Measurements from ENCODE around the gene KHDC1L.

Gene KHDC1L

GRCh38 chr6:73242001-73242400 lies 16.7 kb upstream of the KHDC1L start:
- TF ChIP-seq EZH2phosphoT487 (IDR thresholded peaks at IDR 0.05; ENCODE audit: borderline replicate concordance) (no peak), CTCF (conservative IDR thresholded peaks at IDR 0.05; ENCODE audit: low read length) (no peak)
- Histone ChIP-seq H3K9ac (ENCODE audit: low read depth, low read length, poor library complexity, severe bottlenecking) (no peak overlapping the region), H4K20me1 (ENCODE audit: insufficient read depth, low read length, poor library complexity, severe bottlenecking) (no peaks in the 10 kb centered on the region), H3K9me3 (ENCODE audit: insufficient read depth, low read depth, low read length) (no peaks in the 10 kb centered on the region), H3K36me3 (ENCODE audit: insufficient read depth, low read length) (no peaks in the 10 kb centered on the region), H3K4me3 (ENCODE audit: low read length, poor library complexity, severe bottlenecking) (no peak overlapping the region), H3K4me2 (ENCODE audit: low read depth, low read length, poor library complexity, severe bottlenecking) (no peak overlapping the region), H3K27me3 (ENCODE audit: insufficient read depth, low read length, poor library complexity, severe bottlenecking) (no peaks in the 10 kb centered on the region), H3K4me1 (ENCODE audit: insufficient read depth, low read length, poor library complexity, severe bottlenecking) (no peaks in the 10 kb centered on the region), H3K79me2 (ENCODE audit: insufficient read depth, low read length) (no peaks in the 10 kb centered on the region), H3K9me2 (replicated peaks; ENCODE audit: low read depth, low read length) (no peaks in the 10 kb centered on the region), H2AFZ (ENCODE audit: low read length) (no peak overlapping the region), H3F3A (ENCODE audit: low read depth) (no peaks in the 10 kb centered on the region)

- Histone ChIP-seq H3K4me1 (ENCODE audit: insufficient read depth, low read length, poor library complexity, severe bottlenecking) (no peaks in the 10 kb centered on the region), H3F3A (ENCODE audit: low read depth) (no peaks in the 10 kb centered on the region), H3K9me2 (replicated peaks; ENCODE audit: low read depth, low read length) (no peaks in the 10 kb centered on the region), H3K9me3 (ENCODE audit: insufficient read depth, low read depth, low read length) (no peaks in the 10 kb centered on the region), H3K4me3 (ENCODE audit: low read length, poor library complexity, severe bottlenecking) (no peak overlapping the region), H3K79me2 (ENCODE audit: insufficient read depth, low read length) (no peaks in the 10 kb centered on the region), H4K20me1 (ENCODE audit: insufficient read depth, low read length, poor library complexity, severe bottlenecking) (no peaks in the 10 kb centered on the region), H3K4me2 (ENCODE audit: low read depth, low read length, poor library complexity, severe bottlenecking) (no peak overlapping the region), H2AFZ (ENCODE audit: low read length) (no peak overlapping the region), H3K27me3 (ENCODE audit: insufficient read depth, low read length, poor library complexity, severe bottlenecking) (no peaks in the 10 kb centered on the region), H3K36me3 (ENCODE audit: insufficient read depth, low read length) (no peaks in the 10 kb centered on the region), H3K9ac (ENCODE audit: low read depth, low read length, poor library complexity, severe bottlenecking) (no peak overlapping the region)
- TF ChIP-seq EZH2phosphoT487 (IDR thresholded peaks at IDR 0.05; ENCODE audit: borderline replicate concordance) (no peak), CTCF (conservative IDR thresholded peaks at IDR 0.05; ENCODE audit: low read length) (no peak)
These were observed 15.4 kb upstream of the KHDC1L start for GRCh38 chr6:73240730-73241129.

- Histone ChIP-seq H3K4me3 (ENCODE audit: low read length, poor library complexity, severe bottlenecking) (no peak overlapping the region), H3K27me3 (ENCODE audit: insufficient read depth, low read length, poor library complexity, severe bottlenecking) (no peaks in the 10 kb centered on the region), H2AFZ (ENCODE audit: low read length) (no peak overlapping the region), H4K20me1 (ENCODE audit: insufficient read depth, low read length, poor library complexity, severe bottlenecking) (no peaks in the 10 kb centered on the region), H3K9ac (ENCODE audit: low read depth, low read length, poor library complexity, severe bottlenecking) (no peak overlapping the region), H3K9me2 (replicated peaks; ENCODE audit: low read depth, low read length) (no peaks in the 10 kb centered on the region), H3K4me2 (ENCODE audit: low read depth, low read length, poor library complexity, severe bottlenecking) (no peak overlapping the region), H3K4me1 (ENCODE audit: insufficient read depth, low read length, poor library complexity, severe bottlenecking) (no peaks in the 10 kb centered on the region), H3K9me3 (ENCODE audit: insufficient read depth, low read depth, low read length) (no peaks in the 10 kb centered on the region), H3F3A (ENCODE audit: low read depth) (no peaks in the 10 kb centered on the region), H3K36me3 (ENCODE audit: insufficient read depth, low read length) (no peaks in the 10 kb centered on the region), H3K79me2 (ENCODE audit: insufficient read depth, low read length) (no peaks in the 10 kb centered on the region)
- TF ChIP-seq CTCF (conservative IDR thresholded peaks at IDR 0.05; ENCODE audit: low read length), result no peak
- TF ChIP-seq EZH2phosphoT487 (IDR thresholded peaks at IDR 0.05; ENCODE audit: borderline replicate concordance), result no peak
These were observed 11.0 kb upstream of the KHDC1L start for GRCh38 chr6:73236144-73236750.
